ENCODE measurements around the gene IFFO2.
"Not testable (repeated sequence)": the region's sequence is repeated elsewhere in the genome, so short reads cannot be mapped to it uniquely, and the experiment has no call there.

IFFO2 gene

DNA sequence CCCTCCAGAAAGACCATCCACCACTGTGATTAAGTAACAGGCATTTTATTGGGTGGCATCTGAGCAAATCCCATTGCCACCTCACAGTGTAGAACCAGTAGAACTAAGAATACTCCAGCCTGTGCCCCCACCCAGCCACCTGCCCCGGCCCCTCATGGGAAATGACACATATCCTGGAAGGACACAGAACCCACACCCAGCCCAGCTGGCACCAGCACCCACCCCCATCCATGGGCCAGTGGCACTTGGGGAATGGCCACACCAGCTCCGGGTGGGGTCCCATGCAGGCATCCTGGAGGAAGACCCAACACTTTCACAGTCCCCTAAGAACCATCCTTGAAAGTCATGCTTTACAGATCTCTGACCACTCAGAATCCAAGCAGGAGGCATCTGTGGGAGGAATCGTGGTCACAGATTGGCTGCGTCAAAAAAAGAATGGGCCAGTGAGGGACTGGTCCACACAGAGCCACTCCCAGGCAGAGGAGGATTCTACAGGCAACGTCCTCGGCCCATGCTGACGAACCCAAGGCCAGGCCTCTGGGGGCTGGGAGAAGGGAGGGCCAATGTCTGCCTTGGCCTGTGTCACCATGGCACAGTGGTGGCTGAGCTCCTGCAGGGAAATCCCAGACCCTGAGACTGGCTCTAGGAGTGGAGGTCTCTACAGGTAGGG lies 84.9 kb downstream of the IFFO2 start:
- DNase-seq = no peak

DNA sequence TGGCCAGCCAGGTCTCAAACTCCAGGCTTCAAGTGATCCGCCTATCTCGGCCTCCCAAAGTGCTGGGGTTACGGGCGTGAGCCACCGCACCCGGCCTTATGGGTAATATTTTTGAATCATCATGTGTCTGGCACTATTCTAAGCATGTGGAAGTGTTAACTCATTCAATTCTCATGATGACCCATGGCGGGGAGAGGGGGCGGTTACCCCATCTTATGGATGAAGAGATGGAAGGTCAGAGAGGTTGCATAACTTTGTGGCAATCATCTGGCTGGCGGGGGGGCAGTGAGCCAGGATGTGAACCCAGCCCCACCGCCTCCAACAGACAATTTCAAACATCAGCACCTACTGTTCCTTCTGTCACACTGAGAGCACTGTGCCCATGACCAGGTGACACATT lies 85.5 kb downstream of the IFFO2 start:
- no peak for DNase-seq

DNA sequence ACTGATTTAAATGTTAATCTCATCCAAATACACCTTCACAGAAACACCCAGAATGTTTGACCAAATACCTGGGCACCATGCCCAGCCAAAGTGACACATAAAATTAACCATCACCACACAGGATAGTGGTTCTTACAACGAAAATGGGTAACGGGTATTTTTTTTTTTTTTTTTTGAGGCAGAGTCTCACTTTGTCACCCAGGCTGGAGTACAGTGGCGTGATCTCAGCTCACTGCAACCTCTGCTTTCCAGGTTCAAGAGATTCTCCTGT lies 85.9 kb downstream of the IFFO2 start:
- not testable (repeated sequence) for DNase-seq

DNA sequence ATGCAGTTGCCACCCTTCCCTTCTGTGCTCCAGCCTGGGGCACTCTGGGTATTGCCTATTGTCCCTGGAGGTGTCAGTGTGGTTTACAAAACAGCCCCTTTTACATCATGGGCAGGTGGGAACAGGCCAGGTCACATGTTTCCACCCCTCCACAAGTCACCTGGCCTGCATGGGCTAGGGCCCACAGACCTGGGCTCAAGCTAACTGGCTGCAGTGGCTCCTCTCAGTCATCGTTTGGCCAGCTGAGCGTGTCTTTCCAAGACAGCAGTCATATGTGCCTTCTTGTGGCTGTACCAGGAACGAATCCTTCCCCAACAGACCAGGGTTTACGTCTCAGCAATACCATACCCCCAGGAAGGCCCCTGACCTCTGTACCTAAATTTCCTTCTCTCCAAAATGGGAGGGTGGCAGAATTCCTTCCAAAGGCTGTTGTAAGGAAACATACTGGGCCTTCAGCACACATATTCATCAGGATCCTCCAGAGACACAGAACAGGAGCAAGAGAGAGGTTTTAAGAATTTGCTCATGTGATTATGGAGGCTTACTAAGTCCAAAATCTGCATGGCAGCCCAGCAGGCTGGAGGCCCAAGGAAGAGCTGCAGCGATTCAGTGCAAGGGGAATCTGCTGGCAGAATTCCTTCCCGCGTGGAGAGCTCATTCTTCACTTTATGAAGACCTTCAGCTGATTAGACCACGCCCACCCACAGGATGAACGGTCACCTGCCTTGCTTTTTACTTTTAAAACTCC lies 86.5 kb downstream of the IFFO2 start:
- no peak for DNase-seq

DNA sequence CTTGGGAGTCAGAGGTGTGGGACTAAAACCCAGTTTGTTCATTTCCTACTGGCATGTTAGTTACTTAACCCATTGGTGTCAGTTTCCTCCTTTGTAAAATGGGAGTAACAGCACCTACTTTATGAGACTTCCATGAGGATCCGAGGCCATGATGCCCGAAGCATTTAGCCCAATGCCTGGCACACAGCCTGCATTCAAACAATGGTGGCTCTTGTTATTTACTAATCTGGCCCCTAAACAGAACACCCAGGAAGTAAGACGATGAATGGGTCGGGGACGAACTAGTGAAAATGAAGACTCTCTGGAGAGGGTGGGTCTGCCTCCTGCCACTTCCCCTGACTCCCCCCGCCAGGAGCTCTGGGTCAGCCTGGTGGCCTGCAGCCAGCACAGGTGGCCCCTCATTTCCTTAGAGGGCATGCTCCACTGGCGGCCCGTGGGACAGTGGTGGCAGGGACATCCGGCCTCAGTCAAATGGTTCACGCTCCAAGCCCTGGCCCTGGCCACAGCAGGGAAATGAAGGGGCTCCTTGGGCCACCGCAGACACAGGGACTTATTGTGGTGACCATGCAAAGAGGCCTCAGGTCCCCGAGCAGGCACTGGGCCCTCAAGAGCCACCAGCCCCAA lies 87.6 kb downstream of the IFFO2 start:
- DNase-seq = no peak

DNA sequence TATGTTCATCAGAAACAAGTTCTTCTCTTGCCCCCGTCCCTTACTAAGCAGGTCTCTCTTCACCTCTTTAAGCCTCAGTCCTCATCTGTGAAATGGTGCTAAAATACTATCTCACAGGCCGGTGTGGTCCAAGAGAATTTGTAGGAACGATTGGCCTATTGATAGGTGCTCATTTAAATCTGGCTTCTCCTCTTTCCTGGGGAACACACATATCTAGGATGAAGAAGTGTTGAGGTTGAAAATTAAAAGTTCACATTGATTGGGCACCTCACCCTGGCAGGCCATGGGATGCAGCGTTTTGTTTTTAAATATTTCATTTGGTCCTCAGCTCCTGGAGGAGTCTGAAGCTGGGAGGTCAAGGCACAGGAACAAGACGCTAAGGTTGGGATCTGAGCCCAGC lies 88.1 kb downstream of the IFFO2 start:
- DNase-seq = no peak

DNA sequence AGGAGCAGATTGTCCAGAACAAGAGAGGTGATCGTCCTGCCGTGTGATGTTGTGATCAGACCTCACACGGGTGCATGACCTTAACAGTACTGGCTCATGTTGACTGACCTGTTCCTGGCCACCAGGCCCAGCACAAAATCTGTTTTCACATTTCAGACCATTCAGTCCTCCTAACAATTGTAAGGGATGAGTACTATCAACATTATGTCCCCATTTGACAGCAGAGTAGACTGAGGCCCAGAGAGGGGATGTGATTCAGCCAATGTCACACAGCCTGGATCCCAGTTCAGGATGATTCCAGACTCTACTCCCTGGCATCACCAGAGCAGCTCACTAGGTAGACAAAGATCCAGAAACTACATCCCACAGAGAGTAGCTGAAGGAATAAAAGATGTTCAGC lies 89.6 kb downstream of the IFFO2 start:
- DNase-seq = no peak

DNA sequence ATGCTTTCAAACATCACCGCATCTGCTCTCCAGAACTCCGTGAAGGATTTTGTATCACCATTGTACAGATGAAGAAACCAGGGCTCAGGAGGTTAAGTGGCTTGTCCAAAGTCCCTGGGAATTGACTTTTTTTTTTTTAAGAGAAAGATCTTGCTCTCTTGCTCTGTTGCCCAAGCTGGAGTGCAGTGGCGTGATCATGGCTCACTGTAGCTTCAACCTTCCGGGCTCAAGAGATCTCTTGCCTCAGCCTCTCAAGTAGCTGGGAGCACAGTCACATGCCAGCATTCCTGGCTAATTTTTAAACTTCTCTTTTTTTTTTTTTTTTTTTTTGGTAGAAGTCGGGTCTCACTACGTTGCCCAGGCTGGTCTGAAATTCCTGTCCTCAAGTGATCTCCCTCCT lies 90.2 kb downstream of the IFFO2 start:
- no peak for DNase-seq

DNA sequence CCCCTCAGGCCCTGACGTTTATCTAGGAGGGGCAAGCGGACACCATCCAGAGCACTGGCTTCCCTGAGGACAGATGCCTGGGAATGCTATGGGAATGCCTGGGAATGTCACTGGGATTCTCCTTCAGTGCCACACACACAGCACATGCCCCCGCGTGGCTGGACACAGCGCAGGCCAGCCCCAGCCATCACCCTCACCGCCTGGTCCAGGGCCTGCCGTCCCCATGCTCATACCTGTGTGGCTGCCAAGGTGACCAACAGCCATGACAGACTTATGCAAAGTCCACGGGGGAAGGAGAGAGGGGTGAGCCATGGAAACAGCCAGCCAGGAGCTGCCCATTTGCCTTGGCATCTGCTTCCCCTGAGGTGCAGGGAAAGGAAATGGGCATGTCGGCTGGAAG lies 91.3 kb downstream of the IFFO2 start:
- no peak for DNase-seq

DNA sequence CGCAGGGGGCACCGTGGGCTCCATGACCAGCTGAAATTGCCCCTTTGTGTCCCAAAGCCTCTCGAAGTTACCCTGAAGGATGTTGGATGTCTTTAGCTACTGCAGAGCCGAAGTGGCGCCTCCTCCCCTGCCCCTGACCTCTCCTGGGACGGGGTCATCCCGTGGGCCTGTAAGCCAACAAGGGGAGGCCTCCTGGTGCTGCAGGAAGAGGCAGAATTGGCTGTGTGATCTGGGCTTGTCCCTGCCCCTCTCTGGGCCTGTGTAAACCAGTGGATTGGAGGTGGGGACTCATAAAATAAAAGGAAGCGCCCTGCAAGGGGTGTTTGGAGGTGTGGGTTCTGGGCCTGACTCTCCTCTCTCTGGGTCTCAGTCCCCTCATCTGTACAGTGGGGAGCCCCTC lies 94.9 kb downstream of the IFFO2 start:
- DNase-seq = no peak

DNA sequence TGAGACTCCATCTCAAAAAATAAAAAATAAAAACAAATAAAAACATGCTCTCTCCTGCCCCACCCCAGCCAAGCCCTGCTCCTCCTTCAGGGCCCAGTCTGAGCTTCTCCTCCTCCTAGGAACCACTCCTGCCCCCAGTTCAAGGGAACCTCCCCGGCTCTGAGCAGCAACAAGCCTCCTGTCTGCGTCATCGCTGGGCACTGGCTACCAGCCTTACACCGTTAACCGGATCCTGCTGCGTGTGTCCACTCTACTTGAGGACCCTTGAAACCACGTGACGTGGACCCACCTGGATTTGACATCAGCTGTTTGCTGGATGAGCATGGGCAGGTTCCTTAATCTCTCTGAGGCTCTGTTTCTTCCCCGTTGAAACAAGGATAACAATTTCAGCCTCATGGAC lies 95.4 kb downstream of the IFFO2 start:
- DNase-seq = no peak

DNA sequence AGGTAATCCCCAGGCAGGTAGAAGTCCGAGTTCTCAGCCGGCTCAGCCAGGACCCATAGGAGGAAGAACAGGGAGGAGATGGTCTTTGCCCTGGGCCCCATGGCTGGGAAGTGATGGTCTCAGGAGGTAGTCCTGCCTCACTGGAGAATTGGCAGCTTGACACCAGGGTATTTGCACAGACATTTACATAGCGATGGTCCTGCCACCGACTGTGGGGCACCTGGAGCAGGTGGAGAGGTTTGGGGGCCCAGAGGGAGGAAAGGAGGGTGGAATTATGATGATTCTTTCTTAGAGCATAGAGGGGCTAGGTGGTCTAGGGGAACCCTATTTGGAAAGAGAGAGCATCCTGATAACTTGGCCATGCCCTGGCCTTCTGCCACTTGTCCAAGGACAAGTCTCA lies 96.9 kb downstream of the IFFO2 start, which contains the start of gene TAS1R2:
Gene TAS1R2, minus strand, starts transcription at position 101 of the 400 bp plus-strand sequence. Its CDS starts 0 bp downstream, at position 101.
- no peak for DNase-seq

DNA sequence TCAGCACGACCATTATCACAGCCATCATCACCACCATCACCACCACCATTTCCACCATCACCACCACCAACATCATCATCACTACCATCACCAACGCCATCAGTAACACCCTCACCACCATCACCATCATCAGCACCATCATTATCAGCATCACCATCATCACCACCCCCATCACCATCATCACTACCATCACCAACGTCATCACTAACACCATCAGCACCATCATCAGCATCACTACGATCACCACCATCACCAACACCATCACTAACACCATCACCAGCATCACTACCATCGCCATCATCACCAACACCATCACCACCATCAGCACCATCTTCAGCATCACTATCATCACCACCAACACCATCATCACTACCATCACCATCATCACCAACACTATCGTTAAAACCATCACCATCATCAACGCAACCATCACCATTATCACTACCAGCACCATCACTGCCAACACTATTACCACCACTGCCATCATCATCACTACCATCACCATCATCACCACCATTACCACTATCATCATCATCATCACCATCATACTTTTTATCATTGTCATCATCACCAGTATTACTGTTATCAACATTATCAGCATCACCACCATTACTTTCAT lies 98.3 kb downstream of the IFFO2 start:
- DNase-seq = no peak

DNA sequence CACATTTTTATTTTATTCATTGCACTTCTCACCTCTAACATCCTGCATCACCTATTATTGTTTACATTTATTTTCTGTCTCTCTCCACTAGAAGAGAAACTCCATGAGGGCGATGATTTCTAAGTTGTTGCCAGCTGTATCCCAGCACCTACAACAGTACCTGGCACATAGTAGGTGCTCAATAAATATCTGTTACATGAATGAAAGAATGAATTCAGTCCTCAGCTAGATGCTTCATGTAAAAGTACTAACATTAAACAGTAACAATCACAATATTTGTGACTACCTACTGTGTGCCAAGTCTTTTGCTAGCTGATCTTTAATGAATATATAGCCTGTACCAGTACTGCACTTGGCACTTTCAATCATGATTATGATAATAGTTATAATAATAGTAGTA lies 100.0 kb downstream of the IFFO2 start:
- DNase-seq = no peak

DNA sequence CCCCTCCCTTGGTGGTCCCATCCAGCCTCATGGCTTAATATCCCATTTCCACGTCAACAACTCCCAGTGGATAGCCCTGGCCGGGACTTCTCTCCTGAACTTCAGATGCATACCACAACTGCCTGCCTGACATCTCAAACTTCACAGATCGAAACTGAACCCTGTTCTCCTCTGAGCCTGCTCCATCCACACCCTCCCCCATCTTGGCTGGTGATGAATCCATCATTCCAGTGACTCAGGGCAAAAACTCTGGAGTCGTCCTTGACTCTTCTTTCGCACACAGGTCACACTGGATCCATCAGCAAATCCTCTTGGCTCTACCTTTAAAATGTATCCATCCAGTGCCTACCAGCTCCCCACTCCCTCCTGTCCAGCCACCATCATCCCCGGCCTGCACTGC lies 100.9 kb downstream of the IFFO2 start:
- no peak for DNase-seq

DNA sequence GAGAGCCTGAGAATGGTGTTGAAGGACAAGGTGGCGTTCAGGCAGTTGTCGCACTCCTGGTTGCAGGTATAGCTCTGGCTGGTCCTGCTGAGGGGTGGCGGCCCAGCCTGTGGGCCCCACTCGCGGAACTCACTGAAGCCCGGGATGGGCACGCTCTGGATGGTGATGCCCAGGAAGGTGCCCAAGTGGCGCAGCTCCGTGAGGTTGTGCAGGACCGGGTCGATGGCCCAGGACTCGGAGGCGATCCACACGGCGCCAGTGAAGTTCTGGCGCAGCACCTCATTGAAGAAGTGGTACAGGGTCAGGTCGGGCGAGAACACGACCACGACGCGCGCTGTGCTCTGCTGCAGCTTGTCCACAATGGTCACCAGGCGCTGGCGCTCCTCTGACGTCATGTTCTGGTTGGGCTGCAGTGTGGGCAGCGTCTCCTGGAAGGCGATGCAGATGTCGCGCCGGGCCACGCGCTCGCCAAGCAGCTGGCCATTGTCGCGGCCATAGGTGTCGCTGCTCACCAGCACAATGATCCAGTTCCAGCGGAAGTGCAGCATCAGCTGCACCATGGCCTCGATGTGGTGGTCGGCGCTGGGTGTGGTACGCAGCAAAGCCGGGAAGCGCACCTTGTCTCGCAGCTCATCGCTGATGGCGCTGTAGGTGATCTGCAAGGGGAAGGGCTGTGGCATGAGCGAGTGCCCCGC lies 102.0 kb downstream of the IFFO2 start:
- no peak for DNase-seq

Data from activated CD4-positive, alpha-beta T cell treated with anti-CD3 and anti-CD28 coated beads, Interleukin-10, Interleukin-2, amounts not matched to agents 100 ng/mL and 50 ng/mL, durations not matched to agents 16 hours and 8 hours (primary cell).